IgD-negative memory B cell (primary cell): ENCODE results near the gene SSR3. TPM values are rescaled to one million over a fixed set of nuclear protein-coding genes. Genes with fewer than 3 reads are reported as not detected.

Source experiments
- H3K27ac Mint-ChIP-seq, 3 donors: one replicate each; pipeline ENCODE4 v1.8.0; 2020 to 2022; ENCODE audit warnings: mild to moderate bottlenecking in 3 of 3, mixed read lengths in 3 of 3, moderate library complexity in 1 of 3
- H3K27me3 Mint-ChIP-seq: one replicate; pipeline ENCODE4 v1.8.0; 2021; ENCODE audit warnings: mixed read lengths
- H3K36me3 Mint-ChIP-seq: one replicate; pipeline ENCODE4 v1.8.0; 2020; ENCODE audit warnings: mild to moderate bottlenecking, mixed read lengths
- H3K4me1 Mint-ChIP-seq, 3 donors: one replicate each; pipeline ENCODE4 v1.8.0; 2020 to 2022; ENCODE audit warnings: mixed read lengths in 3 of 3, mild to moderate bottlenecking in 1 of 3
- H3K4me3 Mint-ChIP-seq, 4 donors: one replicate each; pipeline ENCODE4 v1.8.0; 2020 to 2022; ENCODE audit warnings: mild to moderate bottlenecking in 4 of 4, mixed read lengths in 4 of 4, moderate library complexity in 3 of 4
- H3K9me3 Mint-ChIP-seq, 3 donors: one replicate each; pipeline ENCODE4 v1.8.0; 2020 to 2021; ENCODE audit warnings: mixed read lengths in 3 of 3, mild to moderate bottlenecking in 1 of 3
- polyA plus RNA-seq: library from polyadenylated mRNA; unstranded; fragments of 300-500 nt; fragmentation: Illumina TruSeq; gene quantifications from one replicate; pipeline ENCODE4 v1.2.3, GENCODE V29; 2021

Gene SSR3
- polyA plus RNA-seq, 1 donor from 2014 or later: 115 TPM

GRCh38 chr3:156535162-156535627 lies 19.7 kb downstream of the SSR3 start:
- Mint-ChIP-seq H3K36me3 (peaks cover 8% of the 10 kb centered on the region), H3K4me1 (no peaks in the 10 kb centered on the region), H3K9me3 (no peaks in the 10 kb centered on the region), H3K27ac (no peak overlapping the region), H3K4me3 (no peak overlapping the region), H3K27me3 (no peaks in the 10 kb centered on the region)

GRCh38 chr3:156533205-156533604 lies 21.7 kb downstream of the SSR3 start:
- no peak overlapping the region for H3K27ac Mint-ChIP-seq
- H3K4me3 Mint-ChIP-seq: no peak overlapping the region
- no peaks in the 10 kb centered on the region for H3K9me3 Mint-ChIP-seq
- H3K27me3 Mint-ChIP-seq: no peaks in the 10 kb centered on the region
- peaks cover 9% of the 10 kb centered on the region for H3K36me3 Mint-ChIP-seq
- no peaks in the 10 kb centered on the region for H3K4me1 Mint-ChIP-seq

- no peaks in the 10 kb centered on the region for H3K4me1 Mint-ChIP-seq
- H3K4me3 Mint-ChIP-seq: no peak overlapping the region
- no peak overlapping the region for H3K27ac Mint-ChIP-seq
- H3K9me3 Mint-ChIP-seq: no peaks in the 10 kb centered on the region
- no peaks in the 10 kb centered on the region for H3K27me3 Mint-ChIP-seq
- H3K36me3 Mint-ChIP-seq: peaks cover 9% of the 10 kb centered on the region
Measured at GRCh38 chr3:156532730-156533129, 22.2 kb downstream of the SSR3 start.

GRCh38 chr3:156530980-156531379 lies 23.9 kb downstream of the SSR3 start:
- Mint-ChIP-seq H3K27ac (no peak overlapping the region), H3K4me3 (no peak overlapping the region), H3K36me3 (peaks cover 9% of the 10 kb centered on the region), H3K9me3 (no peaks in the 10 kb centered on the region), H3K27me3 (no peaks in the 10 kb centered on the region), H3K4me1 (no peaks in the 10 kb centered on the region)

- H3K4me3 Mint-ChIP-seq: no peak overlapping the region
- no peaks in the 10 kb centered on the region for H3K27me3 Mint-ChIP-seq
- H3K9me3 Mint-ChIP-seq: no peaks in the 10 kb centered on the region
- peaks cover 4% of the 10 kb centered on the region for H3K36me3 Mint-ChIP-seq
- no peak overlapping the region for H3K27ac Mint-ChIP-seq
- H3K4me1 Mint-ChIP-seq: peaks cover 0 to 9% (median 7%) of the 10 kb centered on the region in 3 donors
Measured at GRCh38 chr3:156527060-156527459, 27.9 kb downstream of the SSR3 start.

- Mint-ChIP-seq H3K9me3 (no peaks in the 10 kb centered on the region), H3K27me3 (peaks cover 3% of the 10 kb centered on the region), H3K4me3 (no peak overlapping the region), H3K4me1 (peaks cover 0 to 9% (median 7%) of the 10 kb centered on the region in 3 donors), H3K27ac (no peak overlapping the region), H3K36me3 (peaks cover 4% of the 10 kb centered on the region)
Measured at GRCh38 chr3:156525808-156526207, 29.1 kb downstream of the SSR3 start.

GRCh38 chr3:156522673-156523072 lies 32.2 kb downstream of the SSR3 start:
- Mint-ChIP-seq H3K27me3 (peaks cover 6% of the 10 kb centered on the region), H3K4me3 (no peak overlapping the region), H3K4me1 (peaks cover 0 to 9% (median 7%) of the 10 kb centered on the region in 3 donors), H3K27ac (peak overlapping the region in 1 of 3 donors; percentile 6), H3K36me3 (no peaks in the 10 kb centered on the region), H3K9me3 (no peaks in the 10 kb centered on the region)

- Mint-ChIP-seq H3K9me3 (no peaks in the 10 kb centered on the region), H3K36me3 (no peaks in the 10 kb centered on the region), H3K27me3 (peaks cover 8% of the 10 kb centered on the region), H3K4me1 (peaks cover 0 to 5% (median 4%) of the 10 kb centered on the region in 3 donors), H3K4me3 (no peak overlapping the region), H3K27ac (no peak overlapping the region)
Measured at GRCh38 chr3:156519758-156520162, 35.2 kb downstream of the SSR3 start.

GRCh38 chr3:156518726-156519125 lies 36.2 kb downstream of the SSR3 start:
- Mint-ChIP-seq H3K27ac (no peak overlapping the region), H3K36me3 (no peaks in the 10 kb centered on the region), H3K9me3 (no peaks in the 10 kb centered on the region), H3K27me3 (peaks cover 9% of the 10 kb centered on the region), H3K4me1 (no peaks in the 10 kb centered on the region), H3K4me3 (no peak overlapping the region)

- Mint-ChIP-seq H3K27me3 (peaks cover 9% of the 10 kb centered on the region), H3K4me1 (no peaks in the 10 kb centered on the region), H3K9me3 (no peaks in the 10 kb centered on the region), H3K4me3 (no peak overlapping the region), H3K27ac (no peak overlapping the region), H3K36me3 (no peaks in the 10 kb centered on the region)
Measured at GRCh38 chr3:156516961-156517360, 38.0 kb downstream of the SSR3 start.

- Mint-ChIP-seq H3K27me3 (peaks cover 12% of the 10 kb centered on the region), H3K4me3 (no peak overlapping the region), H3K27ac (no peak overlapping the region), H3K36me3 (no peaks in the 10 kb centered on the region), H3K9me3 (no peaks in the 10 kb centered on the region), H3K4me1 (no peaks in the 10 kb centered on the region)
Measured at GRCh38 chr3:156516284-156516683, 38.6 kb downstream of the SSR3 start.

GRCh38 chr3:156513619-156514018 lies 41.3 kb downstream of the SSR3 start:
- no peak overlapping the region for H3K27ac Mint-ChIP-seq
- no peaks in the 10 kb centered on the region for H3K4me1 Mint-ChIP-seq
- no peaks in the 10 kb centered on the region for H3K36me3 Mint-ChIP-seq

GRCh38 chr3:156511987-156512677 lies 42.8 kb downstream of the SSR3 start:
- no peaks in the 10 kb centered on the region for H3K9me3 Mint-ChIP-seq
- H3K4me3 Mint-ChIP-seq: no peak overlapping the region
- no peaks in the 10 kb centered on the region for H3K36me3 Mint-ChIP-seq
- peaks cover 7% of the 10 kb centered on the region for H3K27me3 Mint-ChIP-seq
- no peaks in the 10 kb centered on the region for H3K4me1 Mint-ChIP-seq
- peak overlapping the region in 1 of 3 donors; percentile 29 for H3K27ac Mint-ChIP-seq

More at GRCh38 chr3:156513619-156514018, 41.3 kb downstream of the SSR3 start:
- Mint-ChIP-seq H3K9me3 (no peaks in the 10 kb centered on the region), H3K27me3 (peaks cover 7% of the 10 kb centered on the region), H3K4me3 (no peak overlapping the region)

GRCh38 chr3:156509189-156510174 lies 45.4 kb downstream of the SSR3 start:
- peaks cover 7% of the 10 kb centered on the region for H3K27me3 Mint-ChIP-seq

GRCh38 chr3:156507285-156507684 lies 47.6 kb downstream of the SSR3 start:
- no peaks in the 10 kb centered on the region for H3K36me3 Mint-ChIP-seq
- H3K27me3 Mint-ChIP-seq: peaks cover 7% of the 10 kb centered on the region
- H3K9me3 Mint-ChIP-seq: peaks cover 0 to 3% (median 0%) of the 10 kb centered on the region in 3 donors
- H3K27ac Mint-ChIP-seq: no peak overlapping the region
- no peaks in the 10 kb centered on the region for H3K4me1 Mint-ChIP-seq
- H3K4me3 Mint-ChIP-seq: no peak overlapping the region

More at GRCh38 chr3:156509189-156510174, 45.4 kb downstream of the SSR3 start:
- Mint-ChIP-seq H3K36me3 (no peaks in the 10 kb centered on the region), H3K4me3 (no peak overlapping the region), H3K4me1 (no peaks in the 10 kb centered on the region), H3K27ac (peak overlapping the region in 1 of 3 donors; percentile 20), H3K9me3 (no peaks in the 10 kb centered on the region)
